Stimulated activated CD4-positive, alpha-beta T cell treated with anti-CD3 and anti-CD28 coated beads, Interleukin-12 subunit alpha, Interleukin-12 subunit beta, amount 100 ng/mL, for 24 hours (primary cell): Measurements from ENCODE around the gene ETV3L.

Experiments used
- DNase-seq, 2 experiments: peaks; one replicate each; pipeline ENCODE4 v3.0.0-alpha.2; 2020; ENCODE audit warnings: low read depth in 2 of 2

Gene ETV3L

DNA sequence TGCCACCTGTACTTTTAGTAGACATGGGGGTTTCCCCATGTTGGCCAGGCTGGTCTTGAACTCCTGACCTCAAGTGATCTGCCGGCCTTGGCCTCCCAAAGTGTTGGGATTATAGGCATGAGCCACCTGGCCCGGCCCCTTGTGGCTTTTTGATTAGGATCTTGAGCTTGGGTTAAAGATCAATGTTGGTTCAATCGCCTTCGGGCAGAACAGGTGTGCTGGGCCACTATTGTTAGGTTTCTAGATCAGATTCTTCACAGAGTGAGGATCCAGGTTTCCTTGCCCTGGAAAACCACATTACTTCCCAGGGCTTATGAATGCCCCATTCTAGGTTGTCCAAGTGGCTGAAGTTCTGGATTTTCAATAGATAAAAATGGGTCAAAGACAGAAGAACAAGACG, 32.5 kb upstream of the ETV3L start:
- DNase-seq: no peak

DNA sequence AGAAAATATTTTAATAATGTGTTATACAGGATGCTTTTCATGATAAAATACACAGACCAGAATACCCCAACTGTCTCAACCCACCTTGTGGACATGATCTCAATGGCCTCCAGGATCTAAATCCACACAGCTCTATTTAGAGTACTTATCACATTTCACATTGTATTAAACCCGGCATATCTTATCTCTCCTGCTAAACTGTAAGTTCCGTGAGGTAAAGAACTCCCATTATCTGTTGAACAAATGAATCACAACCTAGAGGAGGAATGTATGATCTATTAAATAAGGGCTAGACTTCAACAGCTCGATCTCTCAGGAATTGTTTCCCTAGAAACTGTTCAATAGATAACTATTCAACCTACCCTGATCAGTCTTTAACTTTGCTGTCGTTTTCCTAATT, 31.7 kb upstream of the ETV3L start:
- no peak for DNase-seq

DNA sequence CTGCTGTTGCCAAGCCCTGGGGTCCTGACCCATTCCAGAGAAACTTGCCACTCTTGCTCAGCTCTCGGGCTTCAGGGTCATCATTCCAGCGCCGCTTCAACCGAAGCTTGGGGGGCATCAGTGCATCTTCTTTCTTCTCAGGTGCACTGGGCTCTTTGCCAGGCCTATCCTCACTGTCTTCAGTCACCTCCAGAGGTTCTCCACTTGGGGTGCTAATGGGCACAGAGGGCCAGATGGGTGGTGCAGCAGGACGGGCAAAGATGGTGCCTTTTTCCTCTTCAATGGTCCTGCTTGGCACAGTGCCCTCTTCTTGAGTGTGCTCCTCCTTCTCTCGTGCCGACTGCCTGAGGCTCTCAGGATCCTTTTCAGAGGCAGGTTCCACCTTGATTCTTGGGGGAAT, 25.2 kb upstream of the ETV3L start:
- DNase-seq: no peak

DNA sequence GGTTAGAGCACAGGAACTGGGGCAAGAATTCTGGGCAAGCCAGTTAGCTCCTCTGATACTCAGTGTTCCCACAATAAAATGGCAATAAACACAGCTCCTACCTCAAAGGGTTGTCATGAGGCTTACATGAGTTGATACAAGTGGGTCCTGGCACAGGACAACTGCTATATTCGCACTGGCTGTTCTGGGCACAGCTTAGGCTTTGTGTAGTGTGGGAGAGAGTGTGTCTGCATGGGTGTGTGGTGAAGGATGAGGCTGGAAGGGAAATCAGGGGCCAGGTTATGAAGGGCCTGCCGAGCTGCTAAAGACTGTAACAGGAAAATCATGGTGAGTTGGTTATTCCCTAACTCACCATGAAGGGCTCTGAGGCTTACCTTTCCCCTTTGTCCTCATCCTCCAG, 19.8 kb upstream of the ETV3L start:
- no peak for DNase-seq

DNA sequence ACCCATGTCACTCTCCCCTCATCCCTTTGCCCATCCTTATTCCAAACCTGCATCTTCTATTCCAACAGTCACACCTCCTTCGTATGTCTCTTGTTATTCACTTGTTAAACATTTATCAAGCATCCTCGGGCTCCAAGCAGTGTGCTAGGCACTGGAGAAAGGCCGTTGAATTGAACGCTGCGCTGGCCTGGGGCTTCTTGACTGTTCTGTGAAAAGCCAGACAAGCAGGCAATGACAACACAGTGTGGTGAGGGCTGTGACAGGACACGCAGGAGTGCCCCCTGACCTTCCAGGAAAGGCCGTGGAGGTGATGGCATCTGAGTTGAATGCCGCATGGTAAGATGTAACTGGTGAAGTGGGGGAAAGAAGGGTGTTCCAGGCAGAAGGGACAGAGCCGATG, 19.4 kb upstream of the ETV3L start:
- DNase-seq: no peak

DNA sequence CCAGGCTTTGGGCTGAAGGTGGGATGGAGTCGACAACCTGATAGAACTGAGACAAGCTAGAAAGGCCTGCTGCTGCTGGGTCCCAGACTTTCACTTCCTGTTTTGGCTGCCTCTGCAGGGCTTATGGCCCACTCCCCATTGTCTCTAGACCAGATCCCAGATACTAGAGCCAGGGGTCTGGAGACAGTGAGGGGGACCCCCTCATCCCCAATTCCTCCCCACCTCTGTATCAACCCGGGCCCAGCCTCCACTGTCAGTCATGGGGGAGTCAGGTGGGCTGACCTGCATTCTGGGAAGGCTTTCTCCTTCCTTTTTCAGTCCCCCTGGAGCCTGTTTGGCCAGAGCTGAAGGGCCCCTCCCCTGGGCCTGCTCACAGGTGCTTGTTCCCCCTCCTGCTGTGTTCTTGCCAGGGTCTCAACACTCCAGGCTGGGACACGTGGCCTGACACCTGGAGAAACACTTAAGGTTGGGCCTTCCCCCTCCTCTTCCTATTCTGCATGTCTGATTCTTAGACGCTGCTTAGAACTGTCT, 18.0 kb upstream of the ETV3L start:
- no peak for DNase-seq

DNA sequence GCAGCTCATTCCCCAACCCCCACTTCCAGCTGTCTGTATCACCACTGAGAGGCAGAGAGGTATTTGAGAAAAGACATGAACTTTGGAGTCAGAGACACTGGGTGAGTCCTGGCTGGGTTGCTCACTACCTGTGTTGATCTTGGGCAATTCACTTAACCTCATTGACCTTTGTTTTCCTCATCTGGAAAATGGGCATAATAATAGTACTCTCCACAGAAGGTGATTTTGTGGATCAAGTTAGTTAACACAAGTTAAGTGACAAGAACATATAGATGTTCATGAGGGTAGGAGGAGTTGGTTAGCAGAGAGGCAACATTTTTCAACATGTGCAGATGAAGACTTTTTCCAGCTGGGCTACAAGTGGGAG, 17.1 kb upstream of the ETV3L start:
- no peak for DNase-seq

DNA sequence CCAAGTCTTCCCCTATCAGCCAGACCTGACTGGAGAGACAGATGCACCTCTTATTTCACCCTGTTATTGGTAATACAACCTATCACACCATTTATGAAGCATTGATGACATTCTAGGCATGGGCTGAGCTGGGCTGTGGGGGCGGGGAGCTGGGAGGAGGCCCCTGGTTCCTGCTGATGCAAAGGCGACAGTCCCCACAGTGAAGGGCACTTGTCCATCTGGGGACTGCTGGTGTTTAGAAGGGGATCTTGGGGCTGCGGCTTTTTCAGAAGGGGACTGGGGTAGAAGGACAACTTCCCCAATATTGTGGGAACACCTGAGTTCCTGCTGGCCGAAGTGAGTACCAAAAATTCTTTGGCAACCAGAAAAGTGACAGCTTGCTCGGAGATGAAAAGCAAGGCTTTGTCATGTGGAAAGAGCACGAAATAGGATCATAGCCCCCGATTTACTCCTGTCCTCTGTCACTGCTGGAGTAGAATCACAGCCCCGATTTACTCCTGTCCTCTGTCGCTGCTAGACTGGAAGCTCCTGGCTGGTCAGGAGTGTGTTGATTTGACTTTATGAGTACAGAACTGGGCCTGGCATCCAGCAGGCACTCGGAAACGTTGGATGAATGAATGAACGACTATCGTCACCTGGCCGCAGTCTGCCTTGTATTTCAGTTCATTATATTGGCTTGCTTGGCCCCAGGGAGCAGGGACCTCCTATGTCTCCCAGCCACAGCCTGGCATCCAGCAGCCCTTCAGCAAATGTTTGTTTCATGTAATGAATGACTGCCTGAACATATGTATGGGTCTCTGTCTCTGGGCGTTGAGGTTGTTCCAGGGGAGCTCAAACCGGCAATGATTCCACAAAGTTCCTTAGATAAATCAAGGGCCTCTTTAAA, 16.5 kb upstream of the ETV3L start:
- no peak for DNase-seq

DNA sequence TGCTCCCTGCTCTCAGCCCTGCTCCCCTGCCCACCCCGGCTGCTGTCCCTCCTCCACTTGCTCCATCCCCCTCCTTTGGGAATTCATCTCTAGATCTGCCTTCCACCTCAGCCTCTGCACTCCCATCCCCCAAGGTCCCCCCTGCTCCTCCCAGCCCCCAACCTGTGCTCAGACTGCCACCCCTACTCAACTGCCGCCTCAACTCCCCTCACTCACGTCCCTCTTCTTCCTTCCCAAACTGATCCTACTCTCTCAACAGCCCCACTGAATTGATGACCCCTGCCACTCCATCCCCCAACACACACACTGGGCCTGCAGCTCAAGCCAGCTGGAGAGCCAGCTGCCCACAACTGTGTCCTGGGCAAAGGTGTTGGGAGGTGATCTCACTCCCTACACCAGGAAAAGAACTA, 15.8 kb upstream of the ETV3L start:
- DNase-seq: no peak

DNA sequence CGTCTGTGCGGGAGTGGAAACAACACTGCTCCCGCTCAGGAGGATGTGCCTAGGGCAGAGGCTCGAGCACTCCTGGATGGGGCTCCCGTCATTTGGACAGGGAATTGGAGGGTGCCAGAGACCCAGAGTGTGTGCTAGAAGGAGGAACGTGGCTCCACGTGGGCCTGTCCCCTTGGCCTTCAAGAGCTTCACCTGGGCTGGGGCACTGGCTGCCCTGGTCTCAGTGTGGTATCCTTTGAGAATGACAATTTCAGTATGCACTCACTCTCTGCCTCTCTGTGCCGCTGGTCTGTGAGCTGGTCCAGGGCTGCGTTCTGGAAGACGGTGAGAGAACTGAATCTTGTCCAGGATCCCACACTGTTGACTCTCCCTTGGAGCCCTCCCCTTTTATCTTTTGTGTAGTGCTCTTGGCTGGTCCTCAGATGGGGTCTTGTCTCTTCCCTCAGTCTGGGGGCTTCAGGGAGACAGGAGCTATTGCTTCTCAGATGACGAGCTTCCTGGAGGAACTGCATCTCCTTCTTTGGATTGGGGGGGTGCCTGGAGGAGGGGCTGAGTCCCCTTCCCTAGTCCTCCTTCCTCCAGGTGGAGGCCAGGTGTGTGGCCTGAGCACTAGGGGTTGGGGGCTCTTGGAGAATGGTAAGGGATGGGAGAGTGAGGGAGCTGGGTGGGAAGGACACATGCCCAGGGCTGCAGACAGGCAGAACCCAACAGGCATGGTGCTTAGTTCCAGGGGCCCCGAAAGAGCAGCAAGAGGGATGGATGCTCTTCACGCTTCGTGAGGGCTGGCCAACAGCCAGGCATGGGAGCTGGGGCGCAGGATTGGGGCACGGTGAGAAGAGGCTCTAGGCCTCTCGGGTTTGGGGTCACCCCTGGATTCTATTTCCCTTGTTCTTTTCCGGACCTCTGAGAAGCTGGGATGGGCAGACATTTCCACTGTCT, 14.8 kb upstream of the ETV3L start:
- DNase-seq: no peak

DNA sequence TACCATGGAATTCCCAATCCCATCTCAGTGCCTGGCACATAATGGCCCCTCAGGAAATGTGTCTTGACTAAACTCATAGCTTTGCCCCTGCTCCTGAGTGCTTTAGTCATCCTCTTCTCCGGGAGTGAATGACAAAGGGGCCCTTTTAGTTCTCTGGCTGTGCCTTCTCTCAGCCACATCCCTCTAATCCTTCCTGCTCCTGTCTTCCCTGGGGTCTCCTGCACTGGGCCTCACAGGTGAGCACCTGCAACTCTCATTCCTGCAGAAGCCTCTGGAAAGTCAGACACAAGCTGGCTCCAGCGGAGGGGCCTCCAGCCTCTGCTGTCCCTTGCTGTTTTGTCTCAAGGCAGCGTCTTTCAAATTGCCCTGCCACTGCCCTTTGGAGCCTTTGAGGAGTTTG, 14.0 kb upstream of the ETV3L start:
- DNase-seq: no peak

DNA sequence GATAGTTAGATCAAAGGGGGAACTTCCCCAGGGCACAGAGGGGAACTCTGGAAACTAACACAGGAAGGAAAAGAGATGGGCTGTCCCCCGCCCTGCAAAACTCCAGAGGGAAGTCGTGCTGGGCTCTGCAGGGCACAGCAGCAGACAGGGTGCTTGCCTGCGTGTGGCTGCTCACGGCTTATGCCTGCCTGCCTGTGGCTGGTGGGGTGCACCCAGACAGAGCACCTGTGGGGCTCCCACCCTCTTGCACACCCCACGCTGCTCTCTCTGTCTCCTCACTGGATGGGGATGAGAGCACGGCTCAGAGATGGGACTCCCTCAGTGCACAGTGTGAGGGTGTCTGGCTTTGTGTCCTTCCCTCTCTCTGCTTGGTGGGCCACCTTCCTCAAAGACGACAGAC, 13.5 kb upstream of the ETV3L start:
- DNase-seq: no peak

DNA sequence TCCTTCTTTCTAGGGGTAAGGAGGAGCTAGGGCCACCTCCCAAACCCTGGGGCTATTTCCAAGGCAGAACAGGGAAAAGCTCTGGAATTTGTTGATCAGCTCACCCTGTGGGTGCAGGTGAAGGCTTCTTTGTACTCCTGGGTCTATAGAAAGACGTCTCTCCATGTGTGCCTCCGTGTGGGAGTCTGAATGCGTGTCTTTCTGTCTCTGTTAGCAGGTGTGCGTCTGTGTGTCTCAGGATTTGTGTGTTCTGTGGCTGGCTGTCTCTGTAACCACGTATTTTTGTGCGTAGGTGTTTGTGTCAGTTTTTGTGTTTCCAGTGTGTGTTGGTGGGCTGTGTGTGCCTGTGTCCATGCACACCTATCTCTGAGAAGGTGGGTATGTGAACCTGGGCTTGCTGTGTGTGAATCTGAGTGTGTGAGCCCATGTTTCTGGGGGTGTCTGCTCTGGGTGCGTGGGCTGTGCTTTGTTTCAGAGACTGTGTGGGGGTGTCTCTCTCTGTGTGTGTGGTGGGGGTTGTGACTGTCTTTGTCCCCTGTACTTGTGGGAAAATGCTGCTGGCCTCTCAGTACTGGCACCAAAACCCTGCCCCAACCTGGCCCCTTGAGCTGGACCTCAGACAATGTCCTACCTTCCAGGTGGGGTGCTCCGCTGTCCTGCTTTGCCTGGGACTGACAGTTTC, 12.7 kb upstream of the ETV3L start:
- no peak for DNase-seq

DNA sequence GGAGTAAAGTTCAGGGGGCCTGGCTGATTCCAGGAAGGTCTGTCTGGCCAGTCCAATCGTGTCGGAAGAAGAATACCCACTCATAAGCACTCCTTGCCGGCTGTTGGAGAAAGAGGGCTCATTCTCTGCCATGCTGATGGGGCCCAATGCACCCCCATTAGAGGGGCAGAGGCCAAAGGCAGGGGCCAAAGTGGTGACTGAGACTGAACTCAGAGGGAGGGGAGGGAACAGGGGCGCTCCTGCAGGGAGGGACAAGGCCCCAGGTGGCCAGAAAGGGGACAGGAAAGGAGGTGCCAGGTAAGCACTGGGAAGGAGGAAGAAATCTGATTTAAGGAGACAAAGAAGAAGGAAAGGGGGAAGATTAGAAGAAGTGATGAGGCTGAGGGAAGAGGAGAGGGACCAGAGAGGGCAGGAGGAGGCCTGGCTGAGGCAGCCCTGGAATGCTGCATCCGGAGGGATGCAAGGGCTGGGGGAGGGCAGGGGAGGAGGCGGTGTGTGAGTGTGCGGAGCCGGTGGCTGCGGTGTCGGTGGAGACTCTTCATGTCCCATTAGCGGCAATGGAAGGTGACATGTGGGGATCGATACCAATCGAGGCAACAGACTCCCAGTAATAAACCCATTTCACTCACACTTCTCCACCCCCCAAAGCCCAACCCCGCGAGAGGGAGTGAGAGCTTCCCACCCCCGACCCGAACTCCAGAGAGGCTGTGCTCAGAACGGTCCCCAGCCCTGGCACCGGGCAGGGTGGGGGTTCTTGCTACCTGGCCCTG, 12.0 kb upstream of the ETV3L start:
- DNase-seq: no peak

DNA sequence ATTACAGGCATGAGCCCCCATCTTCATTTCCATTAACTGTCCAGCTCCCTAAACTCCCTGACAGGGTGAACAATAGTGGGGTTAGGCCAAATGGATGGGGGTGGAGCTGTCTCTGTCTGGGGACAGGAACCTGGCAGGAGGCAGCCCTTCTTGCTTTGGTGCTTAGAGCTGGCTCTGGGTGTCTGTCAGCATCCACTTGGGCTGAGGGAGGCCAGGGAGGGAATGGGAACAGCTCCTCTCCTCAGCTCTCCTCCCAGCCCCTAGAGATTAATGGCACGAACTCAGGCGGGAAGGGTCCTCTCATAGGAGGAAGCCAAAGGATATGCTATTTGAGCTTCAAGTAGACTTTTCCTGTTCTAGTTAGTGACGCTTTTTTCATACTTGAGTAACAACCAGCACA, 11.1 kb upstream of the ETV3L start:
- DNase-seq: no peak

DNA sequence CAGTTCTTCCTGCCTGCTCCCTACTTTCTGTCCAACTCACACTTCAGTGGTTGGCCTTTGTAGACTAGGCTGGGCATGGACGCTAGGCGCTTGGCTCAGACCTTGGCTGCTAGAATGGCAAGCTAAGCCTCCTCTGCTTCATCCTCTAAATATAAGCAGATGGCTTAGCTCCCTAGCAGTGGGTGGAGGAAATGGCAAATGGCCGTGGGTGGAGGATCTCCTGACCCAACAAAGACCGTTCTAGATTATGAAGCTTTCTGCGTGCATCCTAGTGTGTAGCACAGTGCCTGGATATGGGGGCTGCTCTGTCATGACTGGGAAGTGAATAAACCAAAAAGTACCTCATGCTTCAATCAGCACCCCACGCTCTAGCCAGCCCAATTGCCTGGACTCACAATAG, 10.4 kb upstream of the ETV3L start:
- no peak for DNase-seq

DNA sequence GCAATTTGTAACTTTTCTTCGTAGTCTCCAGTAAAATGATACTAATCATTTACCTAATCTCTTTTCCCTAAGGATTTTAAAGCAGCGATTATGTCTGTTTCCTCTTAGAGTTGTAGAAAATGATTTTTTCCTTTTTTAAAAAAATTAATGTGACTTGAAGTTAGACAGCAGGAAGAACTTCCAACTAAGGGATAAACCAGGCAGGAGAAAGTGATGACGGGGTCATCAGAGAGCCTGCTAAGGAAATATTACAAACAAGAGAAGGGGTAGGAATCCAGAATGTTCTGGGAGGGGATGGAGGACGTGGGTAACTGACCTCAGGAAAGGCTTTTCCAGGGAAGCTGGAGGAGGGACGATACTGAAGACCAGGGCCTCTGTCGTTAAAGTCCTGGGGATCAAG, 8.8 kb upstream of the ETV3L start:
- DNase-seq: no peak

DNA sequence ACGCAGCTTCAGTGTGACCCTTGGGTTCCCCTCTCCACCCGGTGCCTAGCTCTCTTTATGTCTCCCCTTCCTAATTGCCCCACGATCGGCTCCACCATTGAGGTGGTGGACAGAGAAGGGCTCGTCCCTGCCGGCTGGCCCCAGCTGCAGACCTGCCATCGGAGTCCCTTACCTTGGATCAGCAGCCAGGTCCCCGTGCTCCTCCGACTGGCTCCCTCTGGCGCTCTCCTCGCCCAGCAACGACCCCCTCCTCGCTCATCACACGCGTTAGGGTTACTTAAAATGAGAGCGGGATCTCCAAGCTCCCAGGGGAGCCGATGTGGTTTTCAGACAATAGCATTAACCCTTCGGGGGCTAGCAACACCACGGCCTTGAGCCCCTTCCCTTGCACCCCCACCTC, 8.1 kb upstream of the ETV3L start:
- DNase-seq: no peak

DNA sequence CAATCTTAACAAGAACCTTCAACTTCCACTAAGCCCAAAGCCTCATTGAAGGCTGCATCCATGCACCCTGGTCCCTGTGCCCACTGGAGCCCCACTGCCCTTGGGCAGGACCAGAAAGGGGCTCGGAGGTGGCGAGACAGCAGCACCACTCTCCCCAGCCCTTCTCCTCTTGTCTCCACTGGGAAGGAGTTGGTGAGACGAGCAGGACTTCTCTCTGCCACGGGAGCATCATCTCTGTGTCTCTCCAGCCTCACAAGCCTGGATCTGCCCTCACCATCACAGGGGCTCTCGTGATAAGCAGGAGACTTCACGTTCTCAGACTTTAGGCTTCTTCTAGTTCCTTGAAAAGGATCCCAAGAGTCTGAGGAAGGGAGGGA, 7.2 kb upstream of the ETV3L start:
- DNase-seq: no peak

DNA sequence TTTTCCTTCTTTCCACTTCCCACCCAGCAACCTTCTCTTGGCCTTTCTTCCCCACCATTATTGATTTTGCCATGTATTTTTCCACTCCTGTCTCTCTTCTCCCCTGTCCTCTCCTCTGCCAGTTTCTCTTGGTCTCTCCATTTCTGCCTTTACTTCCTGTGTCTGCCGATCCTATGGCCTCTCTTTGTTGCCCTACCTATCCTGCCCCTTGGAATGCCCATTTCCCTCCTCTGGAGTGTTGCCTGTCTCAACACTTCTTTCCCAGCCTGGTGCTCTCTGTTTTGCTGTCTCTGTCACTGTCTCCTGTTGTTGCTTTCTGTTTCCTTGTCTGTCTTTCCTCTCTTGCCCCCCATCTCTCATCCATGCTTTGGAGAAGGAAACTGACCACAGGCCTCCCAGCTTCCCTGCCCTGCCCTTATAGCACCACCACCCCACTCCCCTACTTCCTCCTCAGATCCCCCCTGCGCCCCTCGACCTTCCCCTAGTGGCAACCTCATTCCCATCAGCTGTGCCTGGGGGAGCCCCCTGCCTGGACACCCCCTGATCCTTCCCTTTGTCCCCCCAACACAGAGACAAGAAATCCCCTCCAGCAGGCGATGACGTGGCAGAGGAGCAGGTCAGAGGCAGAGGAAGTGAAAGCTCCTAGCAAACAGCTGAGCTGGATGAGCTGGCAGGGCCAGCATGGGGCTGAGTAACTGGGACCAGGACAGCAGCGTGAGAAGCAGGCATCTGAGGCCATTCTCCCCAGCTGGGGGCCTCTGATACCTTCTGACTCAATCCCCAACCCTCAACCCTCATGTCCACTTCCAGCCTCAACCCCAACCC, 6.6 kb upstream of the ETV3L start:
- no peak for DNase-seq
